BJ (cell line): ENCODE measurements around the gene PLXNB3. TPM values are rescaled to one million over a fixed set of nuclear protein-coding genes. Genes with fewer than 3 reads are reported as not detected.

Source experiments
- CTCF ChIA-PET: fragments of 350-600 bp; formaldehyde crosslinking; extraction: SDS; loops from one replicate; lab custom pipeline; 2021; ENCODE audit warnings: antibody characterized with exemption, inconsistent platforms; lab: Yijun Ruan, JAX
- POLR2A ChIA-PET: fragments of 300-600 bp; sonication (Branson Sonifier 250); formaldehyde crosslinking; extraction: SDS; loops from one replicate; lab custom pipeline; 2021; ENCODE audit warnings: antibody characterized with exemption; lab: Charles Lee
- DNase-seq: peaks from one replicate; pipeline ENCODE4 v3.0.0-alpha.2; 2011; ENCODE audit warnings: low read depth
- H3K27me3 ChIP-seq: 2 replicates; pipeline ENCODE4 v1.6.0; 2011; ENCODE audit warnings: low read length; ENCODE audit not compliant: control insufficient read depth, insufficient read depth
- H3K36me3 ChIP-seq: 2 replicates; pipeline ENCODE4 v1.5.1; 2011; ENCODE audit warnings: low read length; ENCODE audit not compliant: control insufficient read depth, insufficient read depth
- H3K4me3 ChIP-seq: 2 replicates; pipeline ENCODE4 v1.5.1; 2011; ENCODE audit warnings: low read depth, mild to moderate bottlenecking, control low read depth, low read length
- polyA plus RNA-seq: library from polyadenylated mRNA; depleted of rRNA; stranded (reverse); fragments of >200 nt; gene quantifications from 2 replicates; pipeline ENCODE4 v1.2.3, GENCODE V29; 2011; rRNA removed
- TF ChIP-seq, protein P1 (sequence below): IDR thresholded peaks from 2 replicates; pipeline ENCODE4 v1.5.1; 2011; ENCODE audit warnings: low read depth, mild to moderate bottlenecking, control low read depth, inconsistent platforms, low read length, moderate library complexity; ENCODE audit not compliant: insufficient read depth

The PLXNB3 gene
- polyA plus RNA-seq, 1 experiment = 8.2 TPM

DNA sequence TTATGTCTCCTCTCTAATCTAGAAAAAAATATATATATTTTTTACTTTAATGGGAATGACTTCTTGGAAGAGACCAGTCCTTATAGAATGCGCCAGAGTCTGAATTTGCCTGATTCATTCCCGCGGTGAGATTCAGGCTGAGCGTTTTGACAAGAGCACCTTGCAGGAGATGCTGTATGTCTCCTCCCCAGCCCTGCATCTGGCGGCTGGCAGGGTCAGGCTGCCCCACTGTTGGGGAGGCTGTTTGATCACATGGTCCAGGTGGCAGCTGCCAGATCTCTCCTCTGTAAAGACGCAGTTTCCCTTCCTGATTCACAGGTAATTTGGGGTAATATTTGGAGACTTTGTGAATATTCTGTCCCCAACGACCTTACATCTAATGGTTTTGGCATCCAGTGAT is 56.6 kb downstream of the PLXNB3 start:
- no peak for DNase-seq

DNA sequence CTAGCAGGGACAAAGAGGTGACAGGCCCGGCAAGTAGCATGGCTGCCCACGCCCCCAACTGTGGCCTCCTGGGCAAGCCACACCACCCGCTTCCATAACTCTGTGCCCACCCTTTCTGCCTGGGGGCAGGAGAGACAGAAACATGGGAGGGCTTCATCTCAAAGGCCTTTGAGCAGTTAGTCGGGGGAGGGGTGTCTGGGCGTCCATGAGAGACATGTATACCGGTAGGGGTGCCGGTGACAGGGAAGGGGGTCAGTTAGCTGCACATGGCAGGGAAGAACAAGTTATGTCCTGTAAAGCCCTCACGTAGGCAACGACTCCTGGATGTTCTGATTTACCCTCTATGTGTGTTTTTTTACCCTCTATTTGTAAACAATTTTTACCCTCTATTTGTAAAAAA is 57.0 kb downstream of the PLXNB3 start:
- CTCF ChIA-PET = no interaction called here
- no peaks in the 10 kb centered on the region for H3K36me3 ChIP-seq
- no peak overlapping the region for H3K4me3 ChIP-seq
- H3K27me3 ChIP-seq = 0 out of 2 replicates have a peak, but pooled peaks cover 2% of the 10 kb centered on the region
- DNase-seq = no peak
- TF ChIP-seq, protein P1, sequence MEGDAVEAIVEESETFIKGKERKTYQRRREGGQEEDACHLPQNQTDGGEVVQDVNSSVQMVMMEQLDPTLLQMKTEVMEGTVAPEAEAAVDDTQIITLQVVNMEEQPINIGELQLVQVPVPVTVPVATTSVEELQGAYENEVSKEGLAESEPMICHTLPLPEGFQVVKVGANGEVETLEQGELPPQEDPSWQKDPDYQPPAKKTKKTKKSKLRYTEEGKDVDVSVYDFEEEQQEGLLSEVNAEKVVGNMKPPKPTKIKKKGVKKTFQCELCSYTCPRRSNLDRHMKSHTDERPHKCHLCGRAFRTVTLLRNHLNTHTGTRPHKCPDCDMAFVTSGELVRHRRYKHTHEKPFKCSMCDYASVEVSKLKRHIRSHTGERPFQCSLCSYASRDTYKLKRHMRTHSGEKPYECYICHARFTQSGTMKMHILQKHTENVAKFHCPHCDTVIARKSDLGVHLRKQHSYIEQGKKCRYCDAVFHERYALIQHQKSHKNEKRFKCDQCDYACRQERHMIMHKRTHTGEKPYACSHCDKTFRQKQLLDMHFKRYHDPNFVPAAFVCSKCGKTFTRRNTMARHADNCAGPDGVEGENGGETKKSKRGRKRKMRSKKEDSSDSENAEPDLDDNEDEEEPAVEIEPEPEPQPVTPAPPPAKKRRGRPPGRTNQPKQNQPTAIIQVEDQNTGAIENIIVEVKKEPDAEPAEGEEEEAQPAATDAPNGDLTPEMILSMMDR = no peak
- POLR2A ChIA-PET = no interaction called here

More for the DNA sequence above, 56.6 kb downstream of the PLXNB3 start:
- ChIA-PET POLR2A (no interaction called here), CTCF (no interaction called here)
- 0 out of 2 replicates have a peak, but pooled peaks cover 2% of the 10 kb centered on the region for H3K27me3 ChIP-seq
- no peak overlapping the region for H3K4me3 ChIP-seq
- H3K36me3 ChIP-seq = no peaks in the 10 kb centered on the region
- TF ChIP-seq, protein P1 = no peak

DNA sequence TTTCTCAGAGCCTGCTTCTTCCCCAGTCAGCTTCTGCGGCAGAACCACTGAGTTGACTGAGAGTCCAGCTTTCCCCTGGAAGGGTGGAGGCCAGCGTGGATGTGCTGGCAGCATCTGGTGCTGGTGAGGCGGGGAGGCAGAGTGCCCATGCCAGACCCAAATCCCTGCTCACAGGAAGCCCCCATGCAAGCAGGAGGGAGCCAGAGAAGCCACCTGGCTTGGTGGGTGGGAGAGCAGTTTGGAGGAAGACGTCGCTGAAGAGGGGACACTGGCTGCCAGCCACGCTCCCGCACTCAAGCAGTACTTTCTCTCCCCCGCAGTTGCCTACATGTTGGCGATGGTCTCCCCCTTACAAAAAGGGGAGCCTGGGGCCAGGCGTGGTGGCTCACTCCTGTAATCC is 60.3 kb downstream of the PLXNB3 start:
- Histone ChIP-seq H3K4me3 (no peak overlapping the region), H3K27me3 (0 out of 2 replicates have a peak, but pooled peaks cover 2% of the 10 kb centered on the region), H3K36me3 (no peaks in the 10 kb centered on the region)
- ChIA-PET POLR2A (no interaction called here), CTCF (no interaction called here)
- DNase-seq = no peak
- TF ChIP-seq, protein P1 = no peak

DNA sequence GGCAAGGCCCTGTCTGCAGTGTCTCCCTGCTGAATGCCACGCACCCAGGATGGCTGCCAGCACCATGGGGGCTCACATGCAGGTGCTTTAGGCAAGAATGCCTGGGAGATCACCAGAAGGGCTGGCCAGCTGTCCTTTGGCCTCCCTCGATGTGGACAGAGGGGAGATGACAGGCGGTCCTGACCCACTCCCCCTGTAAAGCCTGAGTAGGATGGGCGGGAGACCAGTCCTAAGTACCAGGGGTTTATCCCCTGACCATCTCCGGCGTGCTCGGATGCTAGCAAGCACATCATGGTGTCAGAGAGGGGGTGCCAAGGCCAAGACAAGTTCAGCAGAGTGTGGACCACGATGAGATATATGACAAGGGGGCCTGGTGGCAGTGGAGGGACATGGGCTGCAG is 61.0 kb downstream of the PLXNB3 start:
- TF ChIP-seq, protein P1 = no peak
- no peak for DNase-seq
- Histone ChIP-seq H3K27me3 (0 out of 2 replicates have a peak, but pooled peaks cover 2% of the 10 kb centered on the region), H3K36me3 (no peaks in the 10 kb centered on the region), H3K4me3 (no peak overlapping the region)
- POLR2A ChIA-PET = no interaction called here
- CTCF ChIA-PET = no interaction called here

Other genes starting within 250 kb of the PLXNB3 start
- gene ATP2B3, start 246.6 kb upstream of the PLXNB3 start, polyA plus RNA-seq = 0.02 TPM in 1 of 2 replicates, not detected in the other
- 32.1 and 44.0 TPM in 2 replicates for gene CCNQ, start 165.1 kb upstream of the PLXNB3 start, polyA plus RNA-seq
- 0.04 and 0.06 TPM in 2 replicates for gene DUSP9, start 117.0 kb upstream of the PLXNB3 start, polyA plus RNA-seq
- 0.22 and 0.28 TPM in 2 replicates for gene PNCK, start 90.4 kb upstream of the PLXNB3 start, polyA plus RNA-seq
- gene SLC6A8, start 76.3 kb upstream of the PLXNB3 start, polyA plus RNA-seq = 8.3 and 11.9 TPM in 2 replicates
- 204 and 222 TPM in 2 replicates for gene BCAP31, start 39.9 kb upstream of the PLXNB3 start, polyA plus RNA-seq
- gene ABCD1, start 39.4 kb upstream of the PLXNB3 start, polyA plus RNA-seq = 4.3 and 9.2 TPM in 2 replicates
- 0.44 and 1.1 TPM in 2 replicates for gene SRPK3, start 16.8 kb downstream of the PLXNB3 start, polyA plus RNA-seq
- gene IDH3G, start 30.1 kb downstream of the PLXNB3 start, polyA plus RNA-seq = 52.8 and 99.2 TPM in 2 replicates
- 455 and 598 TPM in 2 replicates for gene SSR4, start 30.4 kb downstream of the PLXNB3 start, polyA plus RNA-seq
- gene PDZD4, start 66.3 kb downstream of the PLXNB3 start, polyA plus RNA-seq = 0.49 and 0.82 TPM in 2 replicates
- gene L1CAM, start 121.9 kb downstream of the PLXNB3 start, polyA plus RNA-seq = 23.5 and 62.0 TPM in 2 replicates
- gene AVPR2, start 140.4 kb downstream of the PLXNB3 start, polyA plus RNA-seq = not detected in 2 replicates
- gene ARHGAP4, start 162.0 kb downstream of the PLXNB3 start, polyA plus RNA-seq = 0.39 and 0.82 TPM in 2 replicates
- gene NAA10, start 170.8 kb downstream of the PLXNB3 start, polyA plus RNA-seq = 61.4 and 76.0 TPM in 2 replicates
- 0.36 and 0.43 TPM in 2 replicates for gene RENBP, start 180.4 kb downstream of the PLXNB3 start, polyA plus RNA-seq
- gene HCFC1, start 207.6 kb downstream of the PLXNB3 start, polyA plus RNA-seq = 2.5 and 3.3 TPM in 2 replicates
- 6.0 and 8.7 TPM in 2 replicates for gene TMEM187, start 208.5 kb downstream of the PLXNB3 start, polyA plus RNA-seq